Adrenal gland (tissue), 12 donors: ENCODE results near the gene SHE. TPM values are rescaled to one million over a fixed set of nuclear protein-coding genes. Genes with fewer than 3 reads are reported as not detected.

Experiments
- DNase-seq, 7 donors: peaks; one replicate each; pipeline ENCODE4 v3.0.0-alpha.2; 2019 to 2020
- H3K27ac ChIP-seq, 5 donors: fragments of 200-600 bp; sonication (generic) in 4 of 5; 1 replicate in 3 of 5; 2 replicates in 2 of 5; pipeline versions ENCODE4 v1.5.1 to v1.8.0; 2016 to 2020; ENCODE audit warnings: mild to moderate bottlenecking in 1 of 5
- H3K27me3 ChIP-seq: fragments of 200-600 bp; 2 replicates; pipeline ENCODE4 v1.8.0; 2021
- H3K36me3 ChIP-seq, 2 donors: fragments of 200-600 bp; replicated peaks in 1 of 2; 1 replicate in 1 of 2; 2 replicates in 1 of 2; pipeline versions ENCODE4 v1.5.1 to v1.8.0; 2018 to 2022
- H3K4me1 ChIP-seq, 2 donors: fragments of 200-600 bp; replicated peaks in 1 of 2; 1 replicate in 1 of 2; 2 replicates in 1 of 2; pipeline versions ENCODE4 v1.5.1 to v1.8.0; 2018 to 2021
- H3K4me3 ChIP-seq, 4 donors: fragments of 200-600 bp; sonication (generic) in 3 of 4; one replicate each; pipeline ENCODE4 v1.5.1; 2016 to 2018
- H3K9me3 ChIP-seq, 3 donors: fragments of 200-600 bp; sonication (generic) in 1 of 3; replicated peaks in 1 of 3; 1 replicate in 2 of 3; 2 replicates in 1 of 3; pipeline versions ENCODE4 v1.5.1 to v1.8.0; 2016 to 2021
- CTCF ChIP-seq, 6 experiments: fragments of 450-650 bp in 4 of 6; fragments of 200-600 bp in 2 of 6; sonication (generic) in 1 of 6; IDR thresholded peaks; 1 replicate in 5 of 6; 2 replicates in 1 of 6; pipeline versions ENCODE4 v1.5.1 to v1.8.0; 2016 to 2021; ENCODE audit warnings: antibody characterized with exemption in 6 of 6, mild to moderate bottlenecking in 2 of 6, moderate library complexity in 1 of 6
- POLR2A ChIP-seq, 2 donors: fragments of 450-650 bp; IDR thresholded peaks; one replicate each; pipeline ENCODE4 v1.6.1; 2017; ENCODE audit warnings: antibody characterized with exemption in 2 of 2, mild to moderate bottlenecking in 2 of 2, moderate library complexity in 1 of 2
- WGBS, 4 donors: extraction: QIAGEN DNeasy Blood & Tissue Kit in 2 of 4; methylation state at CpG; one replicate each; pipeline versions ENCODE4 v1.1.5 to v1.1.7; 2013 to 2017; 5-methylcytosine and 5-hydroxymethylcytosine counted together
- intact Hi-C, 2 donors: fragments of 100-400 bp; cut with DNase I; formaldehyde crosslinking; loops; one replicate each; pipeline versions ENCODE4 v1.14.1 to v1.15.0; 2022 to 2023
- polyA plus RNA-seq, 3 donors: library from polyadenylated mRNA; stranded (reverse); fragments of 200-250 nt in 2 of 3; fragments of 350-450 nt in 1 of 3; fragmentation: Illumina TruSeq in 1 of 3; extraction: RNeasy Lipid Tissue Mini Kit (QIAGEN cat#74804) in 1 of 3; gene quantifications; one replicate each; pipeline ENCODE4 v1.2.3, GENCODE V29; 2013 to 2014
- total RNA-seq, 9 donors: library from RNA; depleted of rRNA in 4 of 9; stranded (reverse); fragments of >200 nt in 4 of 9; fragments of 120-200 nt in 1 of 9; fragmentation: NEBNext Ultra II Directional in 1 of 9; extraction: Animal tissue kit (Norgen Biotek cat#: 25700) in 1 of 9; gene quantifications; one replicate each; pipeline versions ENCODE4 v1.1.0 to v1.2.4, GENCODE V29; 2013 to 2023
- donor health status: healthy with polysubstance abuse.
- donor health status: Bipolar disorder and iron deficiency.
- donor health status: DM: yes; HTN: yes; CAD: no.
- donor health status: DM: no; HTN: no; CAD: no.
- donor health status: DM: no; HTN: no; CAD: no.
- donor health status: DM: yes; HTN: yes; CAD: no.

SHE gene
- total and polyA plus RNA-seq, 12 donors: 6.4 to 30.7 (median 17.1) TPM

GRCh38 chr1:154479764-154480421 is 22.3 kb downstream of the SHE start:
- intact Hi-C loops: loop anchor here (10.0 kb wide), 2 partner anchors 75 to 395 kb away; partner anchors contain the start of genes IL6R (in 1 of the 2) and KCNN3 (in 1 of the 2)
- Histone ChIP-seq H3K4me3 (no peak overlapping the region), H3K27ac (peak overlapping the region in 2 of 5 donors; percentile 8 to 18), H3K36me3 (no peaks in the 10 kb centered on the region), H3K9me3 (no peaks in the 10 kb centered on the region), H3K4me1 (peaks cover 8 to 10% of the 10 kb centered on the region in 2 donors), H3K27me3 (no peaks in the 10 kb centered on the region)
- DNase-seq: peak; percentile 62 to 88 (median 72)
- 30 to 34% (median 31%) methylated on average over 9 of the region's 9 CpGs for WGBS, 4 donors
- TF ChIP-seq CTCF (IDR thresholded peaks at IDR 0.05) (peak; percentile 92 to 99 (median 98)), POLR2A (IDR thresholded peaks at IDR 0.05) (peak in 1 of 2 donors; percentile 22)

DNA sequence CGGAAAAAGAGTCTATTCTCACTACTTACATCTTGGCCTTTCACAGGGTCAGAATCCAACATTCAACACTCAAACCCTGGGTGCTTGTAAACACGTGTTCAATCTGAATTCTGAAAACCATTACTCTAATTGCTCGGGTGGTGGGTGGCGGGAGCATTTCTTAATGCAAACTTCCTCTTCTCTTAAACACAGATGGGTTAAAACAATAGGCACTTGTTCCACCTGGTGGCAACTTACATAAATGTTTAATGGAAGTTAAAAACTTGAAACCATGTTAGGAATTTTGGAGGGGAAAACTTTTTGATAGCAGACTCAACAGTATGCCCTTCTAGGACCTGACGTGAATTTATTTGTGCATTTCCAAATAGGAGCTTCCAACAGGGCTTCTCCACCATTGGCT is 23.6 kb downstream of the SHE start:
- no peaks in the 10 kb centered on the region for H3K27me3 ChIP-seq
- no peak for DNase-seq
- H3K27ac ChIP-seq: peak overlapping the region in 2 of 5 donors; percentile 19 to 61
- no peaks in the 10 kb centered on the region for H3K9me3 ChIP-seq
- WGBS, 4 donors: 52 to 64% (median 58%) methylated on average over 5 of the region's 5 CpGs
- H3K4me1 ChIP-seq: peaks cover 8 to 10% of the 10 kb centered on the region in 2 donors
- TF ChIP-seq CTCF (IDR thresholded peaks at IDR 0.05) (peak in 3 of 6 experiments; percentile 13 to 27 (median 25)), POLR2A (IDR thresholded peaks at IDR 0.05) (no peak)
- intact Hi-C loops: loop anchor here (10.0 kb wide), 2 partner anchors 74 to 396 kb away; partner anchors contain the start of genes IL6R (in 1 of the 2) and KCNN3 (in 1 of the 2)
- no peaks in the 10 kb centered on the region for H3K36me3 ChIP-seq
- H3K4me3 ChIP-seq: no peak overlapping the region

- peak; percentile 63 to 85 (median 82) for DNase-seq
- Histone ChIP-seq H3K4me3 (no peak overlapping the region), H3K9me3 (no peaks in the 10 kb centered on the region), H3K27me3 (no peaks in the 10 kb centered on the region), H3K36me3 (no peaks in the 10 kb centered on the region), H3K4me1 (peaks cover 8 to 10% of the 10 kb centered on the region in 2 donors), H3K27ac (peak overlapping the region in 4 of 5 donors; percentile 4 to 61 (median 44))
- WGBS, 4 donors: 44 to 68% (median 47%) methylated on average over 8 of the region's 8 CpGs
- TF ChIP-seq CTCF (IDR thresholded peaks at IDR 0.05) (no peak), POLR2A (IDR thresholded peaks at IDR 0.05) (no peak)
- intact Hi-C loops: loop anchor here (10.0 kb wide), 2 partner anchors 73 to 397 kb away; partner anchors contain the start of genes IL6R (in 1 of the 2) and KCNN3 (in 1 of the 2)
These were observed 24.2 kb downstream of the SHE start for GRCh38 chr1:154478013-154478412.

GRCh38 chr1:154476791-154477190 is 25.4 kb downstream of the SHE start:
- intact Hi-C loops: loop anchor here (10.0 kb wide), 2 partner anchors 72 to 398 kb away; partner anchors contain the start of genes IL6R (in 1 of the 2) and KCNN3 (in 1 of the 2)
- Histone ChIP-seq H3K36me3 (no peaks in the 10 kb centered on the region), H3K4me3 (no peak overlapping the region), H3K9me3 (no peaks in the 10 kb centered on the region), H3K27me3 (no peaks in the 10 kb centered on the region), H3K4me1 (peaks cover 8 to 10% of the 10 kb centered on the region in 2 donors), H3K27ac (no peak overlapping the region)
- 83 to 100% (median 95%) methylated on average over 1 of the region's 1 CpG for WGBS, 4 donors
- no peak for DNase-seq
- TF ChIP-seq POLR2A (IDR thresholded peaks at IDR 0.05) (no peak), CTCF (IDR thresholded peaks at IDR 0.05) (no peak)
